K562 (cell line): ENCODE measurements around the gene MAPKAPK2. TPM values are rescaled to one million over a fixed set of nuclear protein-coding genes. Genes with fewer than 3 reads are reported as not detected.
"Not testable (repeated sequence)": the region's sequence is repeated elsewhere in the genome, so short reads cannot be mapped to it uniquely, and the experiment has no call there.

Source experiments
- ATAC-seq: fragments of 200-7000 bp; cut with Tn5 transposase; 3 replicates; pipeline ENCODE4 v1.9.1; 2020; ENCODE audit warnings: moderate library complexity
- BruUV-seq: library from RNA; stranded (reverse); fragments of 400-500 nt; replicated peaks from 2 replicates; lab custom pipeline; 2021; lab: Mats Ljungman, UMichigan
- CTCF ChIA-PET: fragments of 300-600 bp; formaldehyde crosslinking; extraction: SDS; loops from one replicate; lab custom pipeline; 2021; ENCODE audit warnings: low intra/inter-chr PET ratio; lab: Yijun Ruan, JAX
- POLR2A ChIA-PET: fragments of 300-600, 350-650 bp; sonication (Branson Sonifier 250); formaldehyde crosslinking; extraction: SDS; loops from one replicate; lab custom pipeline; 2021; ENCODE audit warnings: antibody characterized with exemption, inconsistent platforms; lab: Yijun Ruan, JAX
- DNase-seq, 4 experiments: peaks; one replicate each; pipeline versions ENCODE4 v3.0.0 to v3.0.0-alpha.2; 2011 to 2018; ENCODE audit warnings: low spot score in 3 of 4, mixed read lengths in 3 of 4; ENCODE audit errors: extremely low read depth in 1 of 4
- FAIRE-seq: peaks from 2 replicates; lab custom pipeline; 2011; peaks lifted over from hg19 to GRCh38; lab: Jason Lieb, UNC
- H2AFZ ChIP-seq: 2 replicates; pipeline ENCODE4 v1.6.0; 2011; ENCODE audit warnings: low read depth, low read length, control low read depth, inconsistent platforms
- H3K27ac ChIP-seq: fragments of 200-600 bp; 3 replicates; pipeline ENCODE4 v1.8.0; 2011; ENCODE audit warnings: low read depth, mild to moderate bottlenecking, control low read depth, inconsistent platforms, low read length, moderate library complexity, mixed read lengths; ENCODE audit errors: extremely low read depth
- H3K27me3 ChIP-seq, 2 experiments: fragments of 300-600 bp in 1 of 2; 2 replicates in 1 of 2; 3 replicates in 1 of 2; pipeline versions ENCODE4 v1.6.0 to v1.8.0; 2011; ENCODE audit warnings: inconsistent platforms in 2 of 2, low read length in 2 of 2, mild to moderate bottlenecking in 1 of 2, mixed read lengths in 1 of 2, moderate library complexity in 1 of 2; ENCODE audit not compliant: control insufficient read depth in 2 of 2, insufficient read depth in 2 of 2
- H3K36me3 ChIP-seq: fragments of 300-600 bp; 3 replicates; pipeline ENCODE4 v1.8.0; 2011; ENCODE audit warnings: mild to moderate bottlenecking, low read length, inconsistent platforms; ENCODE audit not compliant: control insufficient read depth, insufficient read depth
- H3K4me1 ChIP-seq, 2 experiments: fragments of 200-600 bp in 1 of 2; replicated peaks in 1 of 2; 2 replicates in 1 of 2; 3 replicates in 1 of 2; pipeline versions ENCODE4 v1.5.1 to v1.8.0; 2011; ENCODE audit warnings: inconsistent platforms in 2 of 2, low read length in 2 of 2, mild to moderate bottlenecking in 1 of 2, mixed read lengths in 1 of 2, moderate library complexity in 1 of 2; ENCODE audit not compliant: control insufficient read depth in 2 of 2, insufficient read depth in 2 of 2
- H3K4me2 ChIP-seq: 2 replicates; pipeline ENCODE4 v1.6.1; 2011; ENCODE audit warnings: low read length, control low read depth, inconsistent platforms, mixed read lengths; ENCODE audit not compliant: insufficient read depth
- H3K4me3 ChIP-seq: fragments of 200-600 bp; sonication (generic), shearing (Covaris generic); 2 replicates; pipeline ENCODE4 v1.5.1; 2016; ENCODE audit warnings: control low read depth, inconsistent platforms
- H3K79me2 ChIP-seq: fragments of 200-600 bp; 3 replicates; pipeline ENCODE4 v1.8.0; 2011; ENCODE audit warnings: low read length, inconsistent platforms; ENCODE audit not compliant: control insufficient read depth, insufficient read depth
- H3K9ac ChIP-seq, 2 experiments: 2 replicates each; pipeline versions ENCODE4 v1.6.0 to v1.6.1; 2011; ENCODE audit warnings: low read depth in 2 of 2, low read length in 2 of 2, control low read depth in 1 of 2, inconsistent platforms in 1 of 2, mild to moderate bottlenecking in 1 of 2, mixed read lengths in 1 of 2; ENCODE audit not compliant: insufficient read depth in 1 of 2
- H3K9me1 ChIP-seq: one replicate; pipeline ENCODE4 v1.6.0; 2011; ENCODE audit warnings: inconsistent platforms, mild to moderate bottlenecking, low read length, moderate library complexity; ENCODE audit not compliant: control insufficient read depth, insufficient read depth
- H3K9me3 ChIP-seq: replicated peaks from 2 replicates; pipeline ENCODE4 v1.5.1; 2011; ENCODE audit warnings: low read depth, low read length, inconsistent platforms; ENCODE audit not compliant: control insufficient read depth, insufficient read depth
- H4K20me1 ChIP-seq: replicated peaks from 2 replicates; pipeline ENCODE4 v1.6.1; 2011; ENCODE audit warnings: low read length, inconsistent platforms, mixed read lengths; ENCODE audit not compliant: control insufficient read depth, insufficient read depth
- WGBS: fragments of 100-300 bp; shearing (Covaris generic); methylation state at CpG from one replicate; pipeline ENCODE4 v1.1.6; 2016; ENCODE audit warnings: low coverage, mixed read lengths; ENCODE audit not compliant: insufficient coverage; ENCODE audit errors: missing lambda C conversion rate; 5-methylcytosine and 5-hydroxymethylcytosine counted together
- in situ Hi-C: fragments of 300-500 bp; cut with MboI; formaldehyde crosslinking; loops from 4 replicates; pipeline ENCODE4 v1.15.0; 2018; ENCODE audit warnings: inconsistent platforms, mixed read lengths
- intact Hi-C: fragments of 100-400 bp; cut with micrococcal nuclease; formaldehyde crosslinking; loops from 2 replicates; pipeline ENCODE4 v1.14.2; 2022
- polyA plus RNA-seq, 8 experiments: library from polyadenylated mRNA; depleted of rRNA in 4 of 8; stranded (reverse) in 5 of 8; unstranded in 3 of 8; fragments of >200 nt; fragmentation: Nextera tagmentation in 2 of 8; fragmentation: Illumina TruSeq in 1 of 8; extraction: Ambion mirVana in 2 of 8; extraction: Trizol in 1 of 8; gene quantifications; 2 replicates each; pipeline versions ENCODE4 v1.2.1 to v1.2.3, GENCODE V29; 2011 to 2014; ENCODE audit warnings: inconsistent platforms in 1 of 8, missing spikeins in 1 of 8
- total RNA-seq, 7 experiments: library from RNA; depleted of rRNA in 6 of 7; stranded (reverse); fragments of >200 nt in 6 of 7; fragmentation: Illumina TruSeq in 2 of 7; extraction: Trizol in 2 of 7; gene quantifications; 2 replicates each; pipeline versions ENCODE4 v1.2.1 to v1.2.3, GENCODE V29; 2011 to 2021; ENCODE audit warnings: low replicate concordance in 1 of 7
- TF ChIP-seq, protein P1 (sequence below): IDR thresholded peaks from 2 replicates; pipeline ENCODE4 v1.6.1; 2016; ENCODE audit warnings: missing genetic modification characterization, missing compliant biosample characterization

Gene MAPKAPK2
- total and polyA plus RNA-seq, 9 of the 15 experiments (the other 6 are each of a cell fraction or from before 2014, with no cell fraction given) = 0.63 to 94.2 (median 52.1) TPM

DNA sequence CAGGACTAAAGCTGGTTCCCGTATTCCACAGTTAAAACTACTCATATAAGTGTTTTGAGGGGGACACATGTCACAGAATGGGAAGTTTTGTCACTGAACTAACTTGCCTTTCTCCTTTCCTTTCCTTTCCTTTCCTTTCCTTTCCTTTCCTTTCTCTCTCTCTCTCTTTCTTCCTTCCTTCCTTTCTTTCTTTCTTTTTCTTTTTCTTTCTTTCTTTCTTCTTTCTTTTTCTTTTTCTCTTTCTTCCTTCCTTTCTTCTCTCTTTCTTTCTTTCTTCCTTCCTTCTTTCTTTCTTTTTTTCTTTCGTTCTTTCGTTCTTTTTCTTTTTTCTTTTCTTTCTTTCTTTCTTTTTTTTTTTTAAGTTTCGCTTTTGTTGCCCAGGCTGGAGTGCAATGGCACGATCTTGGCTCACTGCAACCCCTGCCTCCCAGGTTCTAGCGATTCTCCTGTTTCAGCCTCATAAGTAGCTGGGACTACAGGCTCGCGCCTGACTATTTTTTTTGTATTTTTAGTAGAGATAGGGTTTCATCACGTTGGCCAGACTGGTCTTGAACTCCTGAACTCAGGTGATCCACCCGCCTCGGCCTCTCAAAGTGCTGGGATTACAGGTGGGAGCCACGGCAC lies 78.1 kb downstream of the MAPKAPK2 start:
- H3K4me3 ChIP-seq, DNase-seq, H3K9me1 ChIP-seq, FAIRE-seq, H3K79me2 ChIP-seq, ATAC-seq, intact Hi-C loops, in situ Hi-C loops, H3K9ac ChIP-seq, H3K36me3 ChIP-seq, H3K4me2 ChIP-seq, H4K20me1 ChIP-seq, H2AFZ ChIP-seq, CTCF ChIA-PET, H3K9me3 ChIP-seq, H3K27ac ChIP-seq, BruUV-seq: not testable (repeated sequence)
- 15% methylated on average over 11 of the region's 12 CpGs for WGBS
- TF ChIP-seq, protein P1, sequence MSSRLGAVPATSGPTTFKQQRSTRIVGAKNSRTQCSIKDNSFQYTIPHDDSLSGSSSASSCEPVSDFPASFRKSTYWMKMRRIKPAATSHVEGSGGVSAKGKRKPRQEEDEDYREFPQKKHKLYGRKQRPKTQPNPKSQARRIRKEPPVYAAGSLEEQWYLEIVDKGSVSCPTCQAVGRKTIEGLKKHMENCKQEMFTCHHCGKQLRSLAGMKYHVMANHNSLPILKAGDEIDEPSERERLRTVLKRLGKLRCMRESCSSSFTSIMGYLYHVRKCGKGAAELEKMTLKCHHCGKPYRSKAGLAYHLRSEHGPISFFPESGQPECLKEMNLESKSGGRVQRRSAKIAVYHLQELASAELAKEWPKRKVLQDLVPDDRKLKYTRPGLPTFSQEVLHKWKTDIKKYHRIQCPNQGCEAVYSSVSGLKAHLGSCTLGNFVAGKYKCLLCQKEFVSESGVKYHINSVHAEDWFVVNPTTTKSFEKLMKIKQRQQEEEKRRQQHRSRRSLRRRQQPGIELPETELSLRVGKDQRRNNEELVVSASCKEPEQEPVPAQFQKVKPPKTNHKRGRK (tag) = peak; percentile 98
- POLR2A ChIA-PET = interaction anchor here (0.5 kb wide), 1 partner anchor 707 kb away, joined by 3 read pairs; no protein-coding TSS in a partner anchor
- Histone ChIP-seq H3K4me1 (peaks cover 6 to 15% of the 10 kb centered on the region in 2 experiments), H3K27me3 (peaks cover 18 to 19% of the 10 kb centered on the region in 2 experiments)

DNA sequence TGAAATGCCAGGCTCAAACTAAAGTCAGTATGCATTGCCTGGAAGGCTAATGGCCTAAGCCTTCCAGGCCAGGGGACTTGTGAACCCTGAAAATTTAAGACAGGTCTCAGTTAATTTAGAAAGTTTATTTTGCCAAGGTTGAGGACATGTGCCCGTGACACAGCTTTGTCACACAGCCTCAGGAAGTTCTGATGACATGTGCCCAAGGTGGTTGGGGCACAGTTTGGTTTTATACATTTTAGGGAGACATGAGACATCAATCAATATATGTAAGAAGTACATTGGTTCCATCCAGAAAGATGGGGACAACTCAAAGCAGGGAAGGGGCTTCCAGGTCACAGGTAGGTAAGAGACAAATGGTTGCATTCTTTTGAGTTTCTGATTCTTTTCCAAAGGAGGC lies 81.1 kb downstream of the MAPKAPK2 start:
- POLR2A ChIA-PET = interaction anchor here (0.6 to 2.9 kb wide), 4 partner anchors 12 to 144 kb away, joined by 3 to 12 read pairs (median 4); no protein-coding TSS in a partner anchor
- Histone ChIP-seq H3K4me1 (peaks cover 6 to 27% of the 10 kb centered on the region in 2 experiments), H3K27me3 (peaks cover 5 to 25% of the 10 kb centered on the region in 2 experiments; a peak in 4 of 5 replicates)
- 27% methylated on average over 1 of the region's 1 CpG for WGBS
- H3K4me2 ChIP-seq, FAIRE-seq, H4K20me1 ChIP-seq, ATAC-seq, H3K9ac ChIP-seq, H3K9me3 ChIP-seq, H3K4me3 ChIP-seq, H3K27ac ChIP-seq, intact Hi-C loops, BruUV-seq, CTCF ChIA-PET, DNase-seq, H3K36me3 ChIP-seq, H3K9me1 ChIP-seq, H2AFZ ChIP-seq, in situ Hi-C loops, H3K79me2 ChIP-seq: not testable (repeated sequence)
